HCT116 (cell line): ENCODE results near the gene GNG10. TPM values are rescaled to one million over a fixed set of nuclear protein-coding genes. Genes with fewer than 3 reads are reported as not detected.

Experiments used
- ATAC-seq: fragments of 200-7000 bp; cut with Tn5 transposase; 2 replicates; pipeline ENCODE4 v1.9.1; 2020; ENCODE audit warnings: mild to moderate bottlenecking, moderate library complexity
- BruUV-seq: library from RNA; stranded (reverse); fragments of 400-500 nt; replicated peaks from 2 replicates; lab custom pipeline; 2021; lab: Mats Ljungman, UMichigan
- CTCF ChIA-PET: fragments of 300-600 bp; sonication (Branson Sonifier 250); formaldehyde crosslinking; loops from one replicate; lab custom pipeline; 2021; ENCODE audit warnings: antibody characterized with exemption; lab: Charles Lee
- POLR2A ChIA-PET: fragments of 300-600, 350-600 bp; sonication (Branson Sonifier 250); formaldehyde crosslinking; loops from one replicate; lab custom pipeline; 2021; ENCODE audit warnings: antibody characterized with exemption; lab: Charles Lee
- RAD21 ChIA-PET, 2 experiments: fragments of 300-600 bp; sonication (Branson Sonifier 250); formaldehyde crosslinking; loops; one replicate each; lab custom pipeline; 2023; ENCODE audit warnings: low total read pairs in 2 of 2; ENCODE audit not compliant: uncharacterized antibody in 2 of 2, unreplicated experiment in 2 of 2, low non-redundant PET in 1 of 2; lab: Charles Lee
- DNase-seq: peaks from one replicate; pipeline ENCODE4 v3.0.0-alpha.2; 2010; ENCODE audit warnings: low read depth, low spot score
- H2AFZ ChIP-seq: fragments of 200-600 bp; shearing (Covaris generic), sonication (generic); 2 replicates; pipeline ENCODE4 v1.6.1; 2017; ENCODE audit warnings: low read depth, mixed run types, mixed read lengths, antibody characterized with exemption, low read length; ENCODE audit not compliant: poor library complexity, severe bottlenecking
- H3K27ac ChIP-seq: 2 replicates; pipeline ENCODE4 v1.5.1; 2012; ENCODE audit warnings: low read depth, low read length
- H3K27me3 ChIP-seq: fragments of 200-600 bp; sonication (generic); 2 replicates; pipeline ENCODE4 v1.6.1; 2016; ENCODE audit warnings: mixed run types, low read length, mixed read lengths; ENCODE audit not compliant: insufficient read depth
- H3K36me3 ChIP-seq, 2 experiments: fragments of 200-500 bp in 1 of 2; fragments of 200-600 bp in 1 of 2; sonication (Bioruptor generic) in 1 of 2; sonication (generic) in 1 of 2; 2 replicates each; pipeline versions ENCODE4 v1.5.1 to v1.6.1; 2014 to 2016; ENCODE audit warnings: low read length in 2 of 2, inconsistent platforms in 1 of 2, mixed read lengths in 1 of 2, mixed run types in 1 of 2; ENCODE audit not compliant: insufficient read depth in 2 of 2, control insufficient read depth in 1 of 2
- H3K4me1 ChIP-seq, 2 experiments: fragments of 200-600 bp in 1 of 2; sonication (generic) in 1 of 2; 2 replicates each; pipeline versions ENCODE4 v1.5.1 to v1.6.1; 2012 to 2017; ENCODE audit warnings: low read length in 2 of 2, inconsistent platforms in 1 of 2, mild to moderate bottlenecking in 1 of 2, mixed read lengths in 1 of 2, mixed run types in 1 of 2, moderate library complexity in 1 of 2; ENCODE audit not compliant: insufficient read depth in 2 of 2, control insufficient read depth in 1 of 2
- H3K4me2 ChIP-seq: fragments of 200-600 bp; sonication (generic); 2 replicates; pipeline ENCODE4 v1.6.1; 2017; ENCODE audit warnings: mixed run types, low read length, mixed read lengths
- H3K4me3 ChIP-seq, 2 experiments: fragments of 200-600 bp in 1 of 2; sonication (generic) in 1 of 2; replicated peaks in 1 of 2; 2 replicates each; pipeline ENCODE4 v1.5.1; 2011 to 2016; ENCODE audit warnings: low read length in 2 of 2, control low read depth in 1 of 2, low read depth in 1 of 2, mild to moderate bottlenecking in 1 of 2, mixed read lengths in 1 of 2, mixed run types in 1 of 2
- H3K79me2 ChIP-seq: fragments of 200-600 bp; sonication (generic); 2 replicates; pipeline ENCODE4 v1.6.1; 2017; ENCODE audit warnings: mild to moderate bottlenecking, mixed run types, low read length, moderate library complexity, mixed read lengths; ENCODE audit not compliant: insufficient read depth
- H3K9ac ChIP-seq: fragments of 200-600 bp; sonication (generic); 2 replicates; pipeline ENCODE4 v1.6.1; 2016; ENCODE audit warnings: low read length, mixed read lengths
- H3K9me2 ChIP-seq: fragments of 200-600 bp; sonication (generic), shearing (Covaris generic); 2 replicates; pipeline ENCODE4 v1.6.1; 2017; ENCODE audit warnings: mixed run types, mild to moderate bottlenecking, moderate library complexity; ENCODE audit not compliant: insufficient read depth
- H3K9me3 ChIP-seq, 2 experiments: fragments of 200-500 bp in 1 of 2; fragments of 200-600 bp in 1 of 2; sonication (Bioruptor generic) in 1 of 2; sonication (generic) in 1 of 2; 2 replicates each; pipeline ENCODE4 v1.6.1; 2014 to 2017; ENCODE audit warnings: low read length in 2 of 2, mixed read lengths in 2 of 2, inconsistent platforms in 1 of 2, low read depth in 1 of 2, mild to moderate bottlenecking in 1 of 2, mixed run types in 1 of 2, moderate library complexity in 1 of 2; ENCODE audit not compliant: control insufficient read depth in 1 of 2, insufficient read depth in 1 of 2
- H4K20me1 ChIP-seq: fragments of 200-600 bp; sonication (generic), shearing (Covaris generic); 2 replicates; pipeline ENCODE4 v1.6.1; 2017; ENCODE audit warnings: mixed run types, mild to moderate bottlenecking, moderate library complexity; ENCODE audit not compliant: insufficient read depth
- EZH2phosphoT487 ChIP-seq: fragments of 200-600 bp; IDR thresholded peaks from 2 replicates; pipeline ENCODE4 v1.6.1; 2018; ENCODE audit warnings: antibody characterized with exemption, borderline replicate concordance
- POLR2A ChIP-seq: IDR thresholded peaks from 2 replicates; pipeline ENCODE4 v1.7.0; 2011; ENCODE audit warnings: borderline replicate concordance; ENCODE audit not compliant: insufficient read depth, insufficient read length; ENCODE audit errors: extremely low read depth
- RAD21 ChIP-seq: IDR thresholded peaks from 2 replicates; pipeline ENCODE4 v1.6.1; 2012; ENCODE audit warnings: low read depth, mild to moderate bottlenecking
- SRF ChIP-seq: IDR thresholded peaks from 2 replicates; pipeline ENCODE4 v1.6.1; 2012; ENCODE audit warnings: low read depth
- TCF7L2 ChIP-seq: IDR thresholded peaks from 2 replicates; pipeline ENCODE4 v1.7.0; 2011; ENCODE audit warnings: borderline replicate concordance, inconsistent platforms; ENCODE audit not compliant: insufficient read depth, insufficient read length; ENCODE audit errors: extremely low read depth
- YY1 ChIP-seq: IDR thresholded peaks from 2 replicates; pipeline ENCODE4 v1.6.1; 2011; ENCODE audit warnings: low read length, low read depth, moderate library complexity, mild to moderate bottlenecking; ENCODE audit not compliant: insufficient replicate concordance; ENCODE audit errors: extremely low read depth
- ZBTB33 ChIP-seq: IDR thresholded peaks from 2 replicates; pipeline ENCODE4 v1.6.1; 2011; ENCODE audit warnings: mild to moderate bottlenecking, low read length, moderate library complexity; ENCODE audit not compliant: insufficient replicate concordance; ENCODE audit errors: extremely low read depth
- ZNF274 ChIP-seq: fragments of 200-500 bp; sonication (Bioruptor generic); IDR thresholded peaks from 2 replicates; pipeline ENCODE4 v1.6.1; 2014; ENCODE audit warnings: mild to moderate bottlenecking, low read depth, low read length, inconsistent platforms
- intact Hi-C: fragments of 100-400 bp; cut with micrococcal nuclease; formaldehyde crosslinking; loops from 2 replicates; pipeline ENCODE4 v1.10.0; 2022
- total RNA-seq: library from RNA; stranded (reverse); gene quantifications from one replicate; pipeline ENCODE4 v1.2.1, GENCODE V29; 2021; ENCODE audit not compliant: unreplicated experiment

Gene GNG10
- total RNA-seq, 1 experiment from 2014 or later = 46.8 TPM

GRCh38 chr9:111637421-111637950 lies 23.9 kb upstream of the GNG10 start:
- Histone ChIP-seq H3K79me2 (peaks cover 73% of the 10 kb centered on the region), H3K9me3 (no peaks in the 10 kb centered on the region), H3K4me2 (no peak overlapping the region), H3K4me3 (no peak overlapping the region), H2AFZ (no peak overlapping the region), H3K4me1 (peaks cover 0 to 6% of the 10 kb centered on the region in 2 experiments; a peak in 2 of 4 replicates), H3K27me3 (no peaks in the 10 kb centered on the region), H3K36me3 (peaks cover 0 to 11% of the 10 kb centered on the region in 2 experiments; a peak in 1 of 4 replicates), H3K9ac (no peak overlapping the region), H3K27ac (no peak overlapping the region), H3K9me2 (no peaks in the 10 kb centered on the region), H4K20me1 (peaks cover 21% of the 10 kb centered on the region; the same call in 1 of the 2 replicates)
- ATAC-seq = no peak
- TF ChIP-seq YY1 (no peak), EZH2phosphoT487 (no peak), SRF (no peak), ZNF274 (no peak), POLR2A (no peak), RAD21 (no peak), TCF7L2 (no peak), ZBTB33 (no peak)
- ChIA-PET POLR2A (no interaction called here), CTCF (no interaction called here), RAD21 (no interaction called here)
- intact Hi-C loops = loop anchor here (10.0 kb wide), 1 partner anchor 437 kb away; no protein-coding TSS in a partner anchor
- DNase-seq = no peak
- no TSS peak for BruUV-seq
